GM10847 (cell line): ENCODE results near the gene ELMO2.

ENCODE experiments used
- POLR2A ChIP-seq: IDR thresholded peaks from 2 replicates; pipeline ENCODE4 v1.6.1; 2011; ENCODE audit not compliant: insufficient read length; ENCODE audit errors: extremely low read depth

ELMO2 gene

GRCh38 chr20:46351357-46352058 is 54.9 kb downstream of the ELMO2 start:
- TF ChIP-seq POLR2A, result no peak

DNA sequence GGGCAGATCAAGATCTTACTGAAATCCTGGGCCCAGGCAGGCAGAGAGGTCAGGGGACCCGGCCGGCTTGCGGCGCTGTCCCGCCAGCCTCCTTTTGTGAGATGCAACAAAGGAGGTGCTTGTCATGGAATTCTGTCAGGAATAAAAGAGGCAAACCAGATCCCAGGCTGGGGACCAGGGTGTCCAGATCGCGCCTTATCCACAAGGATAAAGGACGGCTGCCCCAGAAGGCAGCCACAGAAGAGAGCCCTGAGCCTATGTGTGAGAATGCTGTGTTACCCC is 55.5 kb downstream of the ELMO2 start:
- no peak for TF ChIP-seq POLR2A

DNA sequence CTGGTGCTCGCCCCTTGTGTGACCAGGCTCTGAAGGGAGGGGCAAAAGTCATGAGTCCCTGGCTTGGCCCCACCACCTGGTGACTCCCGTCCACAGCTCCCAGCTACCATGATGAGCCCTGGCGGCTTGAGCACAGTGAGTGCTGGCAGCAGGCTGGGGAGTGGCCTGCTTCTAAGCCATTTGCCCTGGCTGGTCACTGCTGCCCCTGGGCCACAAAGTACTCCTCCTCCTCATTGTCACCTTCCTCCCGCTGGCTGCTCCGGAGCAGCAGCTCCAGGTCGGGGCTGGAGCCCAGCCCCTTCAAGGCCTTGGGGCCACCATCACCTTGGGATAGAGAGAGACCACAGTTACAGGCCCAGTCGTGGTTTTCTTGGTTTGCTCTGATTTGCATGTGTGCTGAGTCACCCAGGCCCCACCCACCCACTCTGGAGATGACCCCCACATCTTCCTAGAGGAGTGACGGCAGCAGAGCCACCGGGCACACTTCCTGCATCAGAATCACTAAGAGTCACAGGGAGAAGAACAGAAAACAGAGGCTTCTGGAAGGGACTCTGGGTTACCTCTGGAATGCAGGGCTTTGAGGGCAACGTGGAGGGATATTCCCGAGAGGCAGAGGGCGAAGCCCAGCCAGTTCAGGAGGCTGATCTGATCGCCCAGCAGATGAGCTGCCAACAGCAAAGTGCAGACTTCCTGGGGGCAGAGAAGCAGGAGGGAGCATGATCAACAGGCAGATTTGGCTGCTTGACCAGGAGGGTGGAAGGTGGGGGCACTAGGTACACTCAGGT is 56.0 kb downstream of the ELMO2 start:
- no peak for TF ChIP-seq POLR2A

GRCh38 chr20:46349742-46350056 is 56.7 kb downstream of the ELMO2 start:
- TF ChIP-seq POLR2A, result no peak

GRCh38 chr20:46349035-46349741 is 57.2 kb downstream of the ELMO2 start:
- no peak for TF ChIP-seq POLR2A

GRCh38 chr20:46347841-46348803 is 58.3 kb downstream of the ELMO2 start:
- no peak for TF ChIP-seq POLR2A

- TF ChIP-seq POLR2A, result no peak
These were observed 59.6 kb downstream of the ELMO2 start for GRCh38 chr20:46346770-46347169.

DNA sequence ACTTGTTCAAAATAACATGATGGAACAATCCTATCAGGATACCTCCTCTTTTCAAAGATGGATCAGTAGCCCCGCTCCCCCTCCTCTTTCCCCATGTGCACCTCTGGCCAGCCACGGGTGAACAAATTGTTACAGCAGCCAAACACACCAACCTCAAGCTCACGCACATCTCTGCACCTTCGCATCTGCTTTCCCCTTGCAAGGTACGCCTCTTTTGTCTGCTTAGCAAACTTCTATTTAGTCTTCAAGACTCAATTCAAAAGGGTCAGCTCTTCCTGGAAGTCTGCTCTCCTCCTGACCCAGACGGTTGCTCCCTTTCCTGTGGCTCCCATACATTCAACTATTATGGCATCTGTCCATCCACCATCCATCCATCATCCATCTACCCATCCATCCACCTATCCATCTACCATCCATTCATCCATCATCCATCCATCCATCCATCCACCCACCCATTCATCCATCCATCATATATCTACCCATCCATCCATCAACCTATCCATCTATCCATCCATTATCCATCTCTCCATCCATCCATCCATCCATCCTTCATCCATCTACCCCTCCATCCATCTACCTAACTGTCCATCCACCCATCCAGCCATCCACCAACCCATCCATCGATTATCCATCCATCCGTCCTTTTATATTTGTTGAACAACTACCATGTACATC is 61.8 kb downstream of the ELMO2 start:
- no peak for TF ChIP-seq POLR2A

DNA sequence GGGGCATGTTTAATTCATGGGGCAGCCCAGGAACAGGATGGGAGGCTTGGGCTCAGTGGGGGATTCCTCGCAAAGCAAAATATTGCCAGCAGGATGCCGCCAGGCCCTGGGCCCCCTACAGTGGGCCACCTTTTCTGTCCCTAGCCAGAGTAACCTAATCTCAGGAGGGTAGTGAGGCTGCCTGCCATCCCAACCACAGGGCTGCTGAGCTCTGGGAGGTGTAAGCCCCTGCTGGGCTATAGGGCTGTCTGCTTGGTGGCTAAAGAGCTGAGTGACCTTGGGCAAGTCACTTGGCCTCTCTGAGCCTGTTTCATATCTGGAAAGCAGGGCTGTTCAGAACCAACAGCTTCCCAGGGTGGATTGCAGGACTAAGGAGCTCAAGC is 62.4 kb downstream of the ELMO2 start:
- TF ChIP-seq POLR2A, result no peak

- no peak for TF ChIP-seq POLR2A
These were observed 63.0 kb downstream of the ELMO2 start for GRCh38 chr20:46343348-46343974.

- no peak for TF ChIP-seq POLR2A
These were observed 63.7 kb downstream of the ELMO2 start for GRCh38 chr20:46342451-46343347.

GRCh38 chr20:46342010-46342378 is 64.4 kb downstream of the ELMO2 start:
- no peak for TF ChIP-seq POLR2A
